ENCODE data around the gene SECISBP2L.
A peak's percentile ranks its signal among the peaks of the same experiment; 100 is the strongest.
"Not testable (repeated sequence)": the region's sequence is repeated elsewhere in the genome, so short reads cannot be mapped to it uniquely, and the experiment has no call there.

Gene SECISBP2L, protein sequence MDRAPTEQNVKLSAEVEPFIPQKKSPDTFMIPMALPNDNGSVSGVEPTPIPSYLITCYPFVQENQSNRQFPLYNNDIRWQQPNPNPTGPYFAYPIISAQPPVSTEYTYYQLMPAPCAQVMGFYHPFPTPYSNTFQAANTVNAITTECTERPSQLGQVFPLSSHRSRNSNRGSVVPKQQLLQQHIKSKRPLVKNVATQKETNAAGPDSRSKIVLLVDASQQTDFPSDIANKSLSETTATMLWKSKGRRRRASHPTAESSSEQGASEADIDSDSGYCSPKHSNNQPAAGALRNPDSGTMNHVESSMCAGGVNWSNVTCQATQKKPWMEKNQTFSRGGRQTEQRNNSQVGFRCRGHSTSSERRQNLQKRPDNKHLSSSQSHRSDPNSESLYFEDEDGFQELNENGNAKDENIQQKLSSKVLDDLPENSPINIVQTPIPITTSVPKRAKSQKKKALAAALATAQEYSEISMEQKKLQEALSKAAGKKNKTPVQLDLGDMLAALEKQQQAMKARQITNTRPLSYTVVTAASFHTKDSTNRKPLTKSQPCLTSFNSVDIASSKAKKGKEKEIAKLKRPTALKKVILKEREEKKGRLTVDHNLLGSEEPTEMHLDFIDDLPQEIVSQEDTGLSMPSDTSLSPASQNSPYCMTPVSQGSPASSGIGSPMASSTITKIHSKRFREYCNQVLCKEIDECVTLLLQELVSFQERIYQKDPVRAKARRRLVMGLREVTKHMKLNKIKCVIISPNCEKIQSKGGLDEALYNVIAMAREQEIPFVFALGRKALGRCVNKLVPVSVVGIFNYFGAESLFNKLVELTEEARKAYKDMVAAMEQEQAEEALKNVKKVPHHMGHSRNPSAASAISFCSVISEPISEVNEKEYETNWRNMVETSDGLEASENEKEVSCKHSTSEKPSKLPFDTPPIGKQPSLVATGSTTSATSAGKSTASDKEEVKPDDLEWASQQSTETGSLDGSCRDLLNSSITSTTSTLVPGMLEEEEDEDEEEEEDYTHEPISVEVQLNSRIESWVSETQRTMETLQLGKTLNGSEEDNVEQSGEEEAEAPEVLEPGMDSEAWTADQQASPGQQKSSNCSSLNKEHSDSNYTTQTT

DNA sequence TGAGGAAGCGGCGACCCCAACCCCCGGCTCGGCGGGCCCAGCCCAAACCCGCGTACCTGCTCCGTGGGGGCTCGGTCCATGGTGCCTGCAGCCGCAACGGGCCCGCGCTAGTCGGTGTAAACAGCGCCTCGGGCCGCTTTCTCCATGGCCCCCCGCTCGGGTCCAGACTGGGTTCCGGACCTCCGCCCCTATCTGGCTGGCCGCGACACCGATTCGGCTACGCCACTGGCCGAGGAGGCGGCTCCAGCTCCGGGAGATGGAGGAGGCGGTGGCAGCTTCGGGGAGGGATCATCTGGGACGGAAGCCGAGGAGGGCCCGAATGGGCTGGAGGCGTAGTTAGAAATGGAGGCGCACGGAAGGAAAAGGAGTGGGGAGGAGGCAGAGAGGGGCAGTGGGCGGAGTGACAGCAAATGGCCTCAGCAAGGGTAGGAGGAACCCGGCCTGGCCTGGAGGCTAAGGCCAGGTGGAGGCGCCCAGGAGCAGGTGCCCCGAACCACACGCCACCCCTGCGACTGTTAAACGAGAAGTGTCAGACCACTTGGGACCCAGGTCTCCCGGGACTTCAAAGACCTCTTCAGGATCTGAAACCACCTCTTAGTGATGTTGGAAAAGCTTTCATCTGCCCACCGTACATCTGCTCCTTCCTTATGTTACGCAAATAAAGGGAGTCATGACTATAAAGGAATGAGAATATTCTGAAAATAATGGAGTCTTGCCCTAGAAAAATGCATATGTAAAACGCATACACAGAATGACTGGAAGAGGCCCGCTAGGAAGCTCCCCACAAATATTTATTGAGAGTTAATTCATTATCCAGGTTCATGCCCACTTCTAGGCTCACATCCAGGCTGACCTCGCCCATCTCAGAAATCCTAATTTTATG lies at the start of gene SECISBP2L:
TSS of gene SECISBP2L (minus strand) at position 227 of the 883 bp plus-strand sequence. CDS start at position 80, 147 bp downstream.
- DNase-seq (ENCODE audit: low spot score): peak; percentile 97

DNA sequence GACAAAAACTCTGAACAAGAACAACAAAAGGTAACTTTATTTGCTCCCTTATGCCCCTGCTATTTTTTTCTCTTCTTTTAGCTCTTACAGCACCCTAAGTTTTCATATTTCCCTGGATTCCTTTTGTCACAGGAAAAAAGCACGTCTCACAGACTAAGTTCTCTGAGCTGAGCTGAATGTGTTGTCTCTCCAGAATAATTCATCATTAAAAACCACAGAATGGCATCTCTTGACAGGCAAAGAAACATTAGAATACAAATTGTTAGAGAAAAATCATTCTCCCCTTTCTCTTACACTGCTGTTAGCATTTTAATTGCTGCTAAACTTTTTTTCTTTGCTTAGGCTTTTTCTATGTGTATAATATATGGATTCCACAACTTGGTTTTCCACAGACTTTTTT lies 48.7 kb upstream of the SECISBP2L start:
- no peak for DNase-seq (ENCODE audit: low spot score)

DNA sequence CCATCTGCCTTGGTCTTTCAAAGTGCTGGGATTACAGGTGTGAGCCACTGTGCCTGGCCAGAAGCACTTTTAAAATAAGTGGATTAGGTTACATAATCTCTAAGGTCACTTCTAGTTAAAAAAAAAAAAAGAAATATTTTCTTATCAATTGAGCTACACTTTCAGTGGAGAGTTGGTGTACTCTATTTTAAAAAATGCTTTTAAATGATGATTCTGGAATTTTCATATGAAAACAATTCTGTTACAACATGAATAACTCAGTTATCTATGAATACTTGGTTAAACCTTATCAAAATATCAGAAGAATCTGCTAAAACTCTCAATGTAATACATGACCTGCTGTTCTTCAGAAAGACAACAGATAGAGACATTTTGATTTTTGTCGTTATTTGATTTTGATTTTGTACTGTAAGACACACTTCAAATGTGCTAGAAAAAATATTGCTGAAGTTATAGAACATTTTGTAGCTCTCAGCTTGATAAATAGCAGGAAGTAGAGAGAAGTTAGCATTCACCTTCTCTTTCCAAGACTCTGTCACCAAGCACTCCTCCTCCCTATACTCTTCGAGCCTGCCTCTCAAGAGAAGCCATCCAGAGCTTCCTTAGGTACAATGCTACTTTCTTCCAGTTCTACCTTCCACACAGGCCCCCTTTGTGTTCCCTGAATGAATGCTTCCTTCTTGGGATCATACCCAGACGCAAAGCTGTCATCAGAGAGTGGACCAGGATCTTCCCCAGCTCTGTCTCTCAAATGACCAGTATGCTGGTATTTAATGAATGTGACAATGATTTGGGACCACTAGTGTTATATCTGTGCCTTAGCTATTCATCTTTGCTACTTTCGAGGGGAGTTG lies 47.2 kb upstream of the SECISBP2L start:
- no peak for DNase-seq (ENCODE audit: low spot score)

DNA sequence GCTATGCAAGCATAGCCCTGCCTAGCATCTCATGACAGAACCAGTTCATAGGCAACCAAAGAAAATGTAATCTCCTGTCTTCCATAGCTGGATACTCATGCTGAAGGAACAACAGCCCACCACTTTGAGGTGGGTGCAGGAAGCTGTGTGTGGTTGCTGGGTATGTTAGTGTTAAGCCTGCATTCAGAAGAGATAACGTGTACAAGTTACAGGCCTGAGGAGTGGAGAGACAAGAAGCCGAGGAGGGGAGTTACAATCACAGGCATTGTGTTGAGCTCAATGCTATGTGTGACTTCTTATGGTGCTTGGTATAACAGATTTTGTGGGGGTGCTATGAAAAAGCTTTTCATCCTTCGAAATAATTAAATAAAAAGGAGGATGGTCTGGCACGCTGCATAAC lies 42.8 kb upstream of the SECISBP2L start:
- DNase-seq (ENCODE audit: low spot score): no peak

DNA sequence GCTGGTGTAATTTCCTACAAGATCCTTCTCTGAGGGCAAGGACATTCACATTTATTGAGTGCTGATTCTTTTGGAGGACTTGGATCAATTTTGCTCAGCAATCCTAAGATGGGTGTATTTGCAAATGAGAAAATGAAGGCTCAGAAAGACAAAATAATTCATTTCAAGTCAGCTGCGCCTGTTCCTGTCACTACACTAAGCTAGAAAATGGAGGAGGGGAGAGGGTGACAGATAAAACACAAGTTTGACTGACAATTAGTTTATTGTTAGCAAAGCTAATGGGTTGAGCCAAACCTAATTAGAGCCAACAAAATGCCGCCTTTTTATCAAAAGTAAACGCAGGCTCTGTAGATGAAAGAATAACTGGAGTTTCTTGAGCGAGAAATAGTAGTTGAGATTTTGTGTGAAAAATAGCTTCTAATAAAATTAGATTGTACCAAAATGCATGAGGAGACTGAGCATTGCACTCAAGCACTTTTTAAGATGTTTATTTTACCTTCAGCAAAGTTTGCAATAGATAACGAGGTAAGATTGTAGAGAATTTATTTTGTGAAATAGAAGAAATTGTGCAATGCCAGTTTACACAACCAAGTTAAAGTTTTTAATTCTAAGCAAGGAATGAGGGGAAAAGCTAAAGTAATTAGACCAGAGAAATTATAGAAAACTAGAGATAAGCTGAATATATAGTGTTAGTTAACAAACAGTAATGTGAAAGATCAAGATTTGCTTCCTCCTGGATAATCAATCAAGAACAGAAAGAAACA lies 39.6 kb upstream of the SECISBP2L start:
- DNase-seq (ENCODE audit: low spot score): no peak

DNA sequence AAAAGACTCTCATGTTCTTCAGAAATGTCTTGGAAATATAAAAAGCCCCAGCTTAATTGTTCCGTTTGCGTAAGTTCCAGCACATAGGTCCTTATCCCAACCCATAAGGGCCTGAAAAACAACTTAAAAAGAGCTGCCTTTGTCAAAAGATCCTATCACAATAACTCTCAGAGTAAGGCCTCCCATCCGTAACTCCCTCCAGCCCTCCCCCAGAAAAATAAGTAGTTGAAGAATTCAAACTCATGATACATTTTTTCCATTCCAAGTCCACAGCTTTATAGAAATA lies 38.0 kb upstream of the SECISBP2L start:
- DNase-seq (ENCODE audit: low spot score): no peak

DNA sequence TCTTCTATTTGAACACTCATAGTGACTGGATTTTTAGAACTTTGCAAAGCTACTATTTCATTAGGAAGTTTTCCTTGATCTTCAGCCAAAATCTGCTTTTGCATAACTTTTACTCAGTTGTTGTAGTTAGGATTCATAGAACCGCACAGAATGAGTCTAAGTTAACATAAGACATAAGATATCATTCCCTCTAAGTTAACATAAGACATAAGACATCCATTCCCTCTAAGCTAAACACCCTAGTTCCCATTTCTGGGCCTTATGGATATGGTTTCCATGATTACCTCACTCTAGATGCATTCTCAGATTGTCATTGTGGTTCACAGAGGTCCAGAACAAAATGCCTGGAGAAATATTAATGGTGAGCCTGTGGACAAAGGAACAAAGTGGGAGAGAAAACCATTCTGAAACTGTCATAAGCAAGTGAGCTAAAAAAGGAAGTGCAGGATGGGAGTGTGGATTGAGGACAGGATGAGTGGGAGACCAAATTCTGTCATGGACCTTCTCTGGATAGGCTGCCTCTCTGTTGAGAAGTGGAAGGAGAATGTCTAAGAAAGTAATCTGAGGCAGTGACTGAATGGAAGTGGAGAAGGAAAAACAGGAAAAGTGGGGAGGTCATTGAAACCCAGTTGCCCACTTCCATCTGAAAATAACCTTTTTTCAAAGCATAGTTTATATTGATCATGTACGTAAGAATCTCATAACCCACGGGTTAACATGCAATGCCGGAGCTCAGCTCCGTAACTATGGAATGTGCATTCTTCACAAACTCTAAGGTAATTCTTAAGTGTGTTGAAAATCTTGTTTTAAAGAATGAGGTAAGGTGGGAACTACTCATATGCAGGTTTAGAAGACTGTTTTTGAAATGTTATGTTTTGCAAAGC lies 37.4 kb upstream of the SECISBP2L start:
- DNase-seq (ENCODE audit: low spot score): no peak

DNA sequence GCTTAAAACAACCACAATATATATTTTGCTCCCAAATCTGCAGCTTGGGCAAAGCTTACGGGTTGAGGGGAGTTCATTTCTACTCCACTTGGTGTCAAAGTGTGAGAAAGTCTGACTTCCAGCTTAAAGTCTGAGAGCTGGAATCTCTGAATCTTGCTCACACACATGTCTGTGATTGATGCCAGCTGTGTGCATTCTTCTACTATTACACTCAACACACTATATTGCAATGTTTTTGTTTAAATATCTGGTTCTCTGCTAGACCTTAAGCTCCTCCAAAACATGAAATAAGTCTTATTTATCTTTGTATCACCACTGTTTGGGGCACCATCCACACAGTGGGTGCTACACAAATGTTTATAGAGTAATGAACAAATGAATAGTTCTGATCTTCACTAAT lies 36.7 kb upstream of the SECISBP2L start:
- no peak for DNase-seq (ENCODE audit: low spot score)

DNA sequence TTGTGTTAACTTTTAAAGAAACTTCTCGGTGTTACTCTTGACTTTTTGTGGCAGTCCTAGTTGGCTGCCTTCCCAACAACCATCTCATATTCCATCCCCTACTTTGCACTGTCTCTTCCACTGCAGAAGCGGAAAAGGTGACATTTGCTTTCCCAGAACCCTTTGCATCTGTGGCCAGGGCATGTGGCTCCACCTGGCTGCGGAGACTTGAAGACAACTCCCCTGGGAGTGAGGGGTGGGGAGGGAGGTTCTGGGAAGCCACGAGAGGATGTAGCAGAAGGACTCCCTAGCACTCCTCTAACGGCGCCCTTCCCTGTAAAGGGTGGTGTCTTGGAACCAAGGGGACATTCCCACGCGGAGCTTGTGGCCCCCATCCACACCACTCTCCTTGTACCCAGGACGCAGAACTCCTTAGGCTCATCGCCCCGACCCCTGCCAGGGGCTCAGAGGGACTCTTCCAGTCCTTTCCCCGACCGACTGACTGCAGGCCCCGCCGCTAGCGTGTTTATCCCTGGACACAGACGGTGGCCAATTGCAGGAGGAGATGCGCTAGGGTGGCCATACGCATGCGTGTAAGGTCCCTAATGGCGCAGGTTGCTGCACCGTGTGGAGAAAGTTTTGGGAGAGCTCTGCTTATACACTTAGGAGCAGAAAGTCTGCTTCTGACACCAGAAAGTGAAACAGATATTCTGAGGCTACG lies 33.2 kb upstream of the SECISBP2L start:
- no peak for DNase-seq (ENCODE audit: low spot score)

DNA sequence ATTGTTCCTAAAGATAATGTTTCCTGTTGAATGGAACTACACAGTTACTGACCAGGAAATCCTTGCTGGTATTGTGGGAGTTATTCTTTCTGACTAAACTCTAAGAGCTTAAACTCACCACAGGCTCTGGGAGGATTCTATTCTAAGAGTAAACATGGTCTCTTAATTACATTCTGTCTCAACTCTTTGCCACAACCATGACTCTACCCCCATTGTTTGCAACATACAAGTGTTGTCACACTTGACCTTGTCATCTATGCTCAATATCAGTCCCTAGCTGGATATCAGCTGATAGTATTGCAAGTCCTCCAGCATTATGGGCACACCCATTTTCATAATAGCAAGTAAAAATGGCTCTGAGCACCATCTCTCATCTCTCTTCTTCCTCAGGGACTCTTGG lies 29.6 kb upstream of the SECISBP2L start:
- DNase-seq (ENCODE audit: low spot score): no peak

DNA sequence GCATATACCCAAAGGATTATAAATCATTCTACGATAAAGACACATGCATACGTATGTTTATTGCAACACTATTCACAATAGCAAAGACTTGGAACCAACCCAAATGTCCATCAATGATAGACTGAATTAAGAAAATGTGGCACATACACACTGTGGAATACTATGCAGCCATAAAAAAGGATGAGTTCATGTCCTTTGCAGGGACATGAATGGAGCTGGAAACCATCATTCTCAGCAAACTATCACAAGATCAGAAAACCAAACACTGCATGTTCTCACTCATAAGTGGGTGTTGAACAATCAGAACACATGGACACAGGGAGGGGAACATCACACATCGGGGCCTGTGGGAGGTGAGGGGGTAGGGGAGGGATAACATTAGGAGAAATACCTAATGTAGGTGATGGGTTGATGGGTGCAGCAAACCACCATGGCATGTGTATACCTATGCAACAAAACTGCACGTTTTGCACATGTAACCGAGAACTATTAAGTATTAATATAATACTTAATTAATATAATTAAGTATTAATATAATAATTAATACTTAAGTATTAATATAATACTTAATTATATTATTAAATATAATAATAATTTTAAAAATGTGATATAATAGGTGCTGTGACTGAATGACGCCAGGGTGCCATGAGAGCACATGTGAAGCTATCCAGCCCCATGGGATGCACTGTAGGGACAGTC lies 28.5 kb upstream of the SECISBP2L start:
- DNase-seq (ENCODE audit: low spot score): not testable (repeated sequence)

DNA sequence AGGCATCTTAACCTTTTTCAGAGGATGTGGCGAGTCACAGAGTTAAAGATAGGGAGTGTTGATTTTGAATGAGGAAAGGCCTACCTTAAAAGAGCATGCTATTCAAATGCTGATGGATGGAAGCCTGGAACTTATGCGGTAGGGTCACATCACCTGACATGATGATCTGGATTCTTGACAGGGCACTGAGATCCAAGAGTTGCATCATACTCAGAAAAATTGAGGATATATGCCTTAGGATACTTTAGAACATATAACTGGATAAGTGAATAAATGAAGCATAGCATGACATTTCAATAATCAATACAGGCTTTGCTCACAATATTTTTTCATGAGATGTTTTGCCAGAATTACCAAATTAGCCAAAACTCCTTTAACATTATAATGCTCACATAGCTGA lies 20.1 kb upstream of the SECISBP2L start:
- no peak for DNase-seq (ENCODE audit: low spot score)

DNA sequence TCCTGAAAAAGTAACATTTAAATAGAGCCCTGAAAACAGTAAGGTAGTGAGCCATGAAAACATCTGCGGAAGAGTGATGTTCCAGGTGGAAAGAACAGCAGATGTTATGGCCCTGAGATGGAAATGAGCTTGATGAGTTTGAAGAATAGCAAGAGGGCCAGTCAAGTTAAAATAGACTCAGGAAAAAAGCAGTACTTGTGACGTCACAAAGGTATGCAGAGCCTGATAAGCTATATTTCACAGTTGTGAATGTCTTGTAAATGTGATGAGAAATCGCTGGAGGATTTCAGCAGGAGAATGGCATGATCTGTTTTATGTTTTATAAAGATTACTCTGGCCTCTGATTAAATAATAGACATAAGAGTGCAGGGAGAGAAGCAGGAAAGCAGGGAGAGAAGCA lies 18.6 kb upstream of the SECISBP2L start:
- no peak for DNase-seq (ENCODE audit: low spot score)

DNA sequence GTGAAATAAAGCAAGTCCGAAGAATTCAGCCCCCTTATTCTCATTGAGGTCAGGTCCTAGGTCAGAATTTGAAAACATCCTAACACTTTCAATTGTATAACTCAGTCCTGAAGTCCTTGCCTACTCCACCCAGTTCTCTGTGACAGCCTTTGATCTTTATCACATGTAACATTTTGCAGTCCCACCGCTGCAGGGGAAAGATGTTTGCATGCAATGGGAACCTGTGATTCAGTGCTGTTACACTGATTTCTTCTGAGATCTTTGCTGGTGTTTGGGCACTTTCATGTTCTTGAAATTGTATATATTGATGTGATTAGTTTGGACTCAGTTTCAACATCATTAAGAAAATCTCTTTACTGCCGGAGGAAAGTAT lies 18.0 kb upstream of the SECISBP2L start:
- no peak for DNase-seq (ENCODE audit: low spot score)

DNA sequence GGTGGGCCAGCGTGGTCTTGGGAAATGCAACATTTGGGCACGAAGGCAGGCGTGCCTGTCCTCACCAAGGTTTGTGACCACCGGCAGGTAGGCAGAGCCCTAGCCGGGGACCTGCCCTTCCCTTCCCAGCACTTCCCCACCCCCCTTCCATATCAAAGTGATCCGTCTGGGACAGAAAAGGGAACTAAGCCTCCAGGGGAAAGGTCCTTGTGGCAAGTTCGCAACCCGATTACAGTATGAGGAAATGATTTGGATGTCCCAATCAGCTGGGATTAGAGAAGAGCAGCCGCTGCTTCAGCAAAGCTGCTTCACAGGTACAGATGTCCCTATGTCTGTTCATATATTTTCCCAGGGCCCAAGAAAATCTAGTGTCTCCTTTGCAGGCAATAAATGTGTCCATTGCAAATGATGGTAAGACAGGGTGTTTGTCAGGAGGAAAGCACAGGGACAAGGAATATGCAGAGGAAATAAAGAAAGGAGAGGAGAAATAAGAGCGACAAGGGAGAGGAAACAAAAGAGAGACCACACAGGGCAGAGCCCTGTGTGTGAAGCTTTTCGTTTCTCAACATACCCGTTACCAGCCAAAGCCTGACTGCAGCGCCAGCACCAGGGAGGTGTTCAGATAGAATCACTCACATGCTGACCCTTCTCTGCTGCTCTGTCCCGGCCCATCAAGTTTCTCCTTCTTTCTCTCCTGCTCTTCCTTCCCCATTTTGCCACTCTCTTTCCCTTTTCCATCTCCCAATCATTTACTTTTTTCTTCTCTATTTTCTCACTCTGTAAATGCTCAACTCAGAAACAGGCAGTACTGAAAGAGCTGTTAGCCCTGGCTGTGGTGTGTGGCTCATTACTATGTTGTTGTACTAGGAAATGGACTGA lies 17.4 kb upstream of the SECISBP2L start:
- DNase-seq (ENCODE audit: low spot score): no peak

DNA sequence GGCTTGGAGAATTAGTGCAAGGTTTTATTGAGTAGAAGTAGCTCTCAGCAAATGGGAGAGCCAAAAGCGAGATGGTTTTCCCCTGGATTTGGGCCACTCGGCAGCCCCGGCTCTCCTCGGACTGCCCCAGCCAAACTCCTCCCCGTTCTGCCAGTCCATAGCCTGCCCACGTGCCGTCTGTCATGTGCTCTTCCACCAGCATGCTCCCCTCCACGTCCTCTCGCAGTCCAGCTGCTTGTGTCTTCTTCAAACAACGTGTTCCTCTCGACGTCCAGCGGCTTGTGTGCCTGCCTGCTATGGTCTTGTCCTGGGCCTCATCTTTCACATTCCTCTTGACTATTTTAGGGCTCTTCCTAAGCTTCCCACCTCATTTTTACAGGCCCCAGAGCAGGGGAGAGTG lies 16.7 kb upstream of the SECISBP2L start:
- no peak for DNase-seq (ENCODE audit: low spot score)

Data from left forelimb (tissue), 1 donor.